ENCODE data around the gene CTU2. TPM values are rescaled to one million over a fixed set of nuclear protein-coding genes. Genes with fewer than 3 reads are reported as not detected.

Gene CTU2
- total and polyA plus RNA-seq, 2 donors (not counting 1 experiment from before 2014, with no cell fraction given): 7.6 to 11.9 TPM

DNA sequence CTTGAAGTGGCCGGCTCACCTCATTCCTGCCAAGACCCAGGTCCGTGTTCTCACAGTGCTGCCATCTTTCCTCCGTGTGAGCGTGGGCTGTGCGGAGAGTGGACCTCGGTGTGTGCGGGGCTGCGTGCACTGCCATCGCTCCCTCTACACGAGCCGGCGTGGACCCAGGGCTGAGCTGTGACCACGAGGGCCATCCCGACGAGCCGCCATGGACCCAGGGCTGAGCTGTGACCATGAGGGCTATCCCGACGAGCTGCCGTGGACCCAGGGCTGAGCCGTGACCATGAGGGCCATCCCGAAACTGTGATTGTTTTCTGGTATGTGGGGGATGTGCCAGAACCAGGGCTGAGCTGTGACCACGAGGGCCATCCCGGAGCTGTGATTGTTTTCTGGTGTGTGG lies 34.5 kb upstream of the CTU2 start:
- no peak overlapping the region for H3K9ac ChIP-seq (ENCODE audit: insufficient read depth, low read length)
- DNase-seq (ENCODE audit: low read depth in 2 of 2): no peak
- no peak for TF ChIP-seq EZH2 (IDR thresholded peaks at IDR 0.05; ENCODE audit: low read length, missing control alignments)
- TF ChIP-seq, protein P1, sequence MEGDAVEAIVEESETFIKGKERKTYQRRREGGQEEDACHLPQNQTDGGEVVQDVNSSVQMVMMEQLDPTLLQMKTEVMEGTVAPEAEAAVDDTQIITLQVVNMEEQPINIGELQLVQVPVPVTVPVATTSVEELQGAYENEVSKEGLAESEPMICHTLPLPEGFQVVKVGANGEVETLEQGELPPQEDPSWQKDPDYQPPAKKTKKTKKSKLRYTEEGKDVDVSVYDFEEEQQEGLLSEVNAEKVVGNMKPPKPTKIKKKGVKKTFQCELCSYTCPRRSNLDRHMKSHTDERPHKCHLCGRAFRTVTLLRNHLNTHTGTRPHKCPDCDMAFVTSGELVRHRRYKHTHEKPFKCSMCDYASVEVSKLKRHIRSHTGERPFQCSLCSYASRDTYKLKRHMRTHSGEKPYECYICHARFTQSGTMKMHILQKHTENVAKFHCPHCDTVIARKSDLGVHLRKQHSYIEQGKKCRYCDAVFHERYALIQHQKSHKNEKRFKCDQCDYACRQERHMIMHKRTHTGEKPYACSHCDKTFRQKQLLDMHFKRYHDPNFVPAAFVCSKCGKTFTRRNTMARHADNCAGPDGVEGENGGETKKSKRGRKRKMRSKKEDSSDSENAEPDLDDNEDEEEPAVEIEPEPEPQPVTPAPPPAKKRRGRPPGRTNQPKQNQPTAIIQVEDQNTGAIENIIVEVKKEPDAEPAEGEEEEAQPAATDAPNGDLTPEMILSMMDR (conservative IDR thresholded peaks at IDR 0.05 in 1 of 2, IDR thresholded peaks at IDR 0.05 in 1 of 2; ENCODE audit: low read depth in 1 of 2, low read length in 2 of 2): no peak
- H3K4me1 ChIP-seq (ENCODE audit: control insufficient read depth, extremely low read depth, insufficient read depth, low read length): no peaks in the 10 kb centered on the region
- no peaks in the 10 kb centered on the region for H4K20me1 ChIP-seq (ENCODE audit: control insufficient read depth, extremely low read depth, insufficient read depth, low read length)
- H3K36me3 ChIP-seq (ENCODE audit: control insufficient read depth, insufficient read depth, low read length): peaks cover 2% of the 10 kb centered on the region
- H3K27me3 ChIP-seq (ENCODE audit: control insufficient read depth, insufficient read depth, low read length): no peaks in the 10 kb centered on the region
- no peak overlapping the region for H2AFZ ChIP-seq (ENCODE audit: low read length)
- H3K27ac ChIP-seq (ENCODE audit: insufficient read depth, low read length): no peak overlapping the region
- no peaks in the 10 kb centered on the region for H3K79me2 ChIP-seq (ENCODE audit: control insufficient read depth, insufficient read depth, low read length)
- H3K4me3 ChIP-seq (replicated peaks in 1 of 4; ENCODE audit: control extremely low read depth in 1 of 4, insufficient read depth in 1 of 4, low read depth in 3 of 4, low read length in 4 of 4): no peak overlapping the region
- H3K9me3 ChIP-seq (ENCODE audit: control insufficient read depth, insufficient read depth, low read depth, low read length): no peaks in the 10 kb centered on the region
- H3K4me2 ChIP-seq (ENCODE audit: extremely low read depth, insufficient read depth, low read length): no peak overlapping the region

DNA sequence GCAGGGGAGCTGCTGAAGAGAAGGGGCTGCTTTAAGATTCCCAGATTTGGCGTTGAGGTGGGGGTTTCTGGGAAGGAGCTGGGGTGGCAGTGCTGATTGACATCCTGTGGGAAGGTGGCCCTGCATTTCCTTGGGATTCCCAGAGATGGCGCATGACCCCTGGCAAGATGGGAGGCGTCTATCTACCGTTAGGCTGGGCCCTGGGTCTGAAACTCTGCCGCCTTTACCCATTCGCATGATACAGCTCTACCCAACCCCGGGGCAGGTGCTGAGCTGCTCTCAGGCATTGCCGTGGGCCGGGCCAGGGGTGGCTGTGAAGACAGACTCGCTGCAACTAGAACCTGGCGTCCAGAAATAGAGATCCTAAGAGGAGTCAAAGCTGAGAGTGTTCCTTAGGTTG lies 33.5 kb upstream of the CTU2 start:
- H3K27me3 ChIP-seq (ENCODE audit: control insufficient read depth, insufficient read depth, low read length): no peaks in the 10 kb centered on the region
- H3K4me1 ChIP-seq (ENCODE audit: control insufficient read depth, extremely low read depth, insufficient read depth, low read length): no peaks in the 10 kb centered on the region
- H3K9me3 ChIP-seq (ENCODE audit: control insufficient read depth, insufficient read depth, low read depth, low read length): no peaks in the 10 kb centered on the region
- no peak overlapping the region for H3K4me3 ChIP-seq (replicated peaks in 1 of 4; ENCODE audit: control extremely low read depth in 1 of 4, insufficient read depth in 1 of 4, low read depth in 3 of 4, low read length in 4 of 4)
- no peaks in the 10 kb centered on the region for H3K79me2 ChIP-seq (ENCODE audit: control insufficient read depth, insufficient read depth, low read length)
- no peak for TF ChIP-seq EZH2 (IDR thresholded peaks at IDR 0.05; ENCODE audit: low read length, missing control alignments)
- TF ChIP-seq, protein P1 (conservative IDR thresholded peaks at IDR 0.05 in 1 of 2, IDR thresholded peaks at IDR 0.05 in 1 of 2; ENCODE audit: low read depth in 1 of 2, low read length in 2 of 2): peak in 1 of 2 donors; percentile 47
- H3K36me3 ChIP-seq (ENCODE audit: control insufficient read depth, insufficient read depth, low read length): peaks cover 2% of the 10 kb centered on the region
- H4K20me1 ChIP-seq (ENCODE audit: control insufficient read depth, extremely low read depth, insufficient read depth, low read length): no peaks in the 10 kb centered on the region
- H2AFZ ChIP-seq (ENCODE audit: low read length): no peak overlapping the region
- H3K9ac ChIP-seq (ENCODE audit: insufficient read depth, low read length): no peak overlapping the region
- no peak overlapping the region for H3K27ac ChIP-seq (ENCODE audit: insufficient read depth, low read length)
- H3K4me2 ChIP-seq (ENCODE audit: extremely low read depth, insufficient read depth, low read length): no peak overlapping the region
- DNase-seq (ENCODE audit: low read depth in 2 of 2): no peak

DNA sequence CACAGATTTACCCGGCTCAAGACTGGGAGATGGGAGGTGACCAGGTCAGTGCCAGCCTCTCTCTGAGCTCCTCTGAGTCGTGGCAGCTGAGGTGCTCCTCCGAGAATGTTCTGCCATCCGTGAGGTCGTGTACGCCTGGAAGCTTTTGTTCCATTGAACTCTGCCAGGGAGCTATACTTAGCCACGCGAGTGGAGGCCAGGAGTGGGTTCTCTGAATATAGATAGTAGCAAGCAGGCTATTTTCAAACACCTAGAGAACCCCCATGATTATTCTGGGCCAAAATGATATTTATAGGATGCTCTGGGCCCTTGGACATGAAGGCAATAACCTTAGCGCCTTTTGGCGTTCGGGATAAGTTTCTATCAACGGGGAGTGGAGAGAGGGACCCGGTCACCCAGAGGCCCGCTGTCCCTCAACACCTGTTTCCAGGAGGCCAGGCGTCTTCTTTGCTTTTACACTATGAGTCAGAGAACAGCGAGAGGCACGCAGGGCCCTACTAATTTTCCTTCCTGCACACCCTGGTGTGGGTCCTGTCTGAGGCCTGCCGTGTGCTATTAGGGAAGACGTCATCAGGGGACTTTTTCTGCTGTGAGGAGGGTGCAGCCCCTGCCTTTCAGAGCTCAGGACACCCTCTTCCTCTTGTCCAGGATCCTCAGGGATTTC lies 32.5 kb upstream of the CTU2 start:
- H3K4me3 ChIP-seq (replicated peaks in 1 of 4; ENCODE audit: control extremely low read depth in 1 of 4, insufficient read depth in 1 of 4, low read depth in 3 of 4, low read length in 4 of 4): no peak overlapping the region
- peaks cover 4% of the 10 kb centered on the region for H3K27me3 ChIP-seq (ENCODE audit: control insufficient read depth, insufficient read depth, low read length)
- no peaks in the 10 kb centered on the region for H3K9me3 ChIP-seq (ENCODE audit: control insufficient read depth, insufficient read depth, low read depth, low read length)
- no peak overlapping the region for H3K9ac ChIP-seq (ENCODE audit: insufficient read depth, low read length)
- H3K4me1 ChIP-seq (ENCODE audit: control insufficient read depth, extremely low read depth, insufficient read depth, low read length): no peaks in the 10 kb centered on the region
- no peaks in the 10 kb centered on the region for H3K79me2 ChIP-seq (ENCODE audit: control insufficient read depth, insufficient read depth, low read length)
- TF ChIP-seq EZH2 (IDR thresholded peaks at IDR 0.05; ENCODE audit: low read length, missing control alignments): no peak
- TF ChIP-seq, protein P1 (conservative IDR thresholded peaks at IDR 0.05 in 1 of 2, IDR thresholded peaks at IDR 0.05 in 1 of 2; ENCODE audit: low read depth in 1 of 2, low read length in 2 of 2): no peak
- no peak overlapping the region for H2AFZ ChIP-seq (ENCODE audit: low read length)
- H3K4me2 ChIP-seq (ENCODE audit: extremely low read depth, insufficient read depth, low read length): no peak overlapping the region
- H4K20me1 ChIP-seq (ENCODE audit: control insufficient read depth, extremely low read depth, insufficient read depth, low read length): no peaks in the 10 kb centered on the region
- no peak overlapping the region for H3K27ac ChIP-seq (ENCODE audit: insufficient read depth, low read length)
- no peak for DNase-seq (ENCODE audit: low read depth in 2 of 2)
- H3K36me3 ChIP-seq (ENCODE audit: control insufficient read depth, insufficient read depth, low read length): peaks cover 2% of the 10 kb centered on the region

All from fibroblast of lung (primary cell).